ENCODE data around the gene HAP1.

DNA sequence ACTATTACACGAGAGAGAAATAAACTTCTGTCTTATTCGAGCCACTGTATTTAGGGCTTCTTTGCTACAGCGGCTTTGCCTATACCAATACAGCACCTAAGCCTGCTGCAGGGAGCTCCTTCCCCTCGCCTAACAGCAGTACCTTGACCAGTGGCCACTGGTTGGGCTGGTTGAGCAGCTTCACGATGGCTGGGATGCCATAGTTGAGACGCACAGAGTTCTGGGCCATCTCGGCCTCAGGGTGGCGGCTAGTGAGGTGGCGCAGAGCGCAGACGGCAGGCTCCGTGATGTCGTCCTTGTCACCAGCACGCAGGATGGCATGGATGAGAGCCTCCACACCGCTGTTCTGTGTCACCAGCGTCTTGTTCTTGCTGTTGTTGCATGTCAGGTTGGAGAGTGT is 28.4 kb upstream of the HAP1 start:
- no peak for TF ChIP-seq POLR2A (IDR thresholded peaks at IDR 0.05)
- no peak for TF ChIP-seq POLR2AphosphoS5 (IDR thresholded peaks at IDR 0.05)
- TF ChIP-seq, protein P1, sequence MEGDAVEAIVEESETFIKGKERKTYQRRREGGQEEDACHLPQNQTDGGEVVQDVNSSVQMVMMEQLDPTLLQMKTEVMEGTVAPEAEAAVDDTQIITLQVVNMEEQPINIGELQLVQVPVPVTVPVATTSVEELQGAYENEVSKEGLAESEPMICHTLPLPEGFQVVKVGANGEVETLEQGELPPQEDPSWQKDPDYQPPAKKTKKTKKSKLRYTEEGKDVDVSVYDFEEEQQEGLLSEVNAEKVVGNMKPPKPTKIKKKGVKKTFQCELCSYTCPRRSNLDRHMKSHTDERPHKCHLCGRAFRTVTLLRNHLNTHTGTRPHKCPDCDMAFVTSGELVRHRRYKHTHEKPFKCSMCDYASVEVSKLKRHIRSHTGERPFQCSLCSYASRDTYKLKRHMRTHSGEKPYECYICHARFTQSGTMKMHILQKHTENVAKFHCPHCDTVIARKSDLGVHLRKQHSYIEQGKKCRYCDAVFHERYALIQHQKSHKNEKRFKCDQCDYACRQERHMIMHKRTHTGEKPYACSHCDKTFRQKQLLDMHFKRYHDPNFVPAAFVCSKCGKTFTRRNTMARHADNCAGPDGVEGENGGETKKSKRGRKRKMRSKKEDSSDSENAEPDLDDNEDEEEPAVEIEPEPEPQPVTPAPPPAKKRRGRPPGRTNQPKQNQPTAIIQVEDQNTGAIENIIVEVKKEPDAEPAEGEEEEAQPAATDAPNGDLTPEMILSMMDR (IDR thresholded peaks at IDR 0.05): no peak

All from suprapubic skin (tissue), 4 donors.